ENCODE results near the gene C2orf42. TPM values are rescaled to one million over a fixed set of nuclear protein-coding genes. Genes with fewer than 3 reads are reported as not detected.
A peak's percentile ranks its signal among the peaks of the same experiment; 100 is the strongest.
"Not testable (repeated sequence)": the region's sequence is repeated elsewhere in the genome, so short reads cannot be mapped to it uniquely, and the experiment has no call there.

The C2orf42 gene
- total RNA-seq, 1 experiment from 2014 or later = 17.4 TPM

GRCh38 chr2:70160545-70160944 lies 30.3 kb downstream of the C2orf42 start:
- Histone ChIP-seq H3K27me3 (ENCODE audit: insufficient read depth, low read length) (no peaks in the 10 kb centered on the region), H3K9me3 (ENCODE audit: control insufficient read depth in 1 of 2, insufficient read depth in 1 of 2, low read depth in 1 of 2, low read length in 2 of 2) (no peaks in the 10 kb centered on the region), H3K4me1 (ENCODE audit: control insufficient read depth in 1 of 2, insufficient read depth in 2 of 2, low read length in 2 of 2) (0 out of 4 replicates have a peak, but pooled peaks cover 0 to 2% of the 10 kb centered on the region in 2 experiments), H3K4me3 (replicated peaks in 1 of 2; ENCODE audit: low read depth in 1 of 2, low read length in 2 of 2) (no peak overlapping the region), H2AFZ (ENCODE audit: low read depth, low read length, poor library complexity, severe bottlenecking) (no peak overlapping the region), H3K79me2 (ENCODE audit: insufficient read depth, low read length) (no peaks in the 10 kb centered on the region), H3K36me3 (ENCODE audit: control insufficient read depth in 1 of 2, insufficient read depth in 2 of 2, low read length in 2 of 2) (peaks cover 3 to 12% of the 10 kb centered on the region in 2 experiments; a peak in 2 of 4 replicates), H3K9me2 (ENCODE audit: insufficient read depth) (no peaks in the 10 kb centered on the region), H3K4me2 (ENCODE audit: low read length) (no peak overlapping the region), H3K27ac (ENCODE audit: low read depth, low read length) (no peak overlapping the region), H3K9ac (ENCODE audit: low read length) (no peak overlapping the region), H4K20me1 (ENCODE audit: insufficient read depth) (no peaks in the 10 kb centered on the region)
- POLR2A ChIA-PET = interaction anchor here (1.3 kb wide), 1 partner anchor 30 kb away, joined by 3 read pairs; the partner anchor contains the start of gene C2orf42
- DNase-seq (ENCODE audit: low read depth, low spot score) (no peak), ATAC-seq (no peak)
- RAD21 ChIA-PET (ENCODE audit: low non-redundant PET in 1 of 2, low total read pairs in 2 of 2, uncharacterized antibody in 2 of 2, unreplicated experiment in 2 of 2) = no interaction called here
- TF ChIP-seq CTCF (IDR thresholded peaks at IDR 0.05 in 2 of 3, conservative IDR thresholded peaks at IDR 0.05 in 1 of 3; ENCODE audit: borderline replicate concordance in 1 of 3, insufficient read depth in 1 of 3, low read depth in 2 of 3, low read length in 2 of 3) = no peak
- no peak for TF ChIP-seq POLR2AphosphoS5 (IDR thresholded peaks at IDR 0.05; ENCODE audit: low read depth, low read length)
- no peak for TF ChIP-seq MAX (IDR thresholded peaks at IDR 0.05)
- TSS peak; percentile 38 for BruUV-seq (replicated peaks)
- intact Hi-C loops (cut with micrococcal nuclease) = no loop called here
- CTCF ChIA-PET = no interaction called here

- H3K79me2 ChIP-seq (ENCODE audit: insufficient read depth, low read length); H3K4me2 ChIP-seq (ENCODE audit: low read length); H3K9me3 ChIP-seq (ENCODE audit: control insufficient read depth in 1 of 2, insufficient read depth in 1 of 2, low read depth in 1 of 2, low read length in 2 of 2); CTCF ChIA-PET; H3K4me1 ChIP-seq (ENCODE audit: control insufficient read depth in 1 of 2, insufficient read depth in 2 of 2, low read length in 2 of 2); H3K27ac ChIP-seq (ENCODE audit: low read depth, low read length); H3K4me3 ChIP-seq (replicated peaks in 1 of 2; ENCODE audit: low read depth in 1 of 2, low read length in 2 of 2); H3K36me3 ChIP-seq (ENCODE audit: control insufficient read depth in 1 of 2, insufficient read depth in 2 of 2, low read length in 2 of 2); H4K20me1 ChIP-seq (ENCODE audit: insufficient read depth); H3K9ac ChIP-seq (ENCODE audit: low read length); DNase-seq (ENCODE audit: low read depth, low spot score); intact Hi-C loops (cut with micrococcal nuclease); H3K27me3 ChIP-seq (ENCODE audit: insufficient read depth, low read length); ATAC-seq; H2AFZ ChIP-seq (ENCODE audit: low read depth, low read length, poor library complexity, severe bottlenecking); BruUV-seq (replicated peaks); H3K9me2 ChIP-seq (ENCODE audit: insufficient read depth): not testable (repeated sequence)
- RAD21 ChIA-PET (ENCODE audit: low non-redundant PET in 1 of 2, low total read pairs in 2 of 2, uncharacterized antibody in 2 of 2, unreplicated experiment in 2 of 2) = interaction anchor here in 1 of 2 experiments (0.7 kb wide), 1 partner anchor 235 kb away, joined by 5 read pairs; no protein-coding TSS in a partner anchor
- POLR2A ChIA-PET = interaction anchor here (1.4 kb wide), 1 partner anchor 64 kb away, joined by 3 read pairs; no protein-coding TSS in a partner anchor
These were observed 41.6 kb downstream of the C2orf42 start for GRCh38 chr2:70149130-70149686.

- RAD21 ChIA-PET (ENCODE audit: low non-redundant PET in 1 of 2, low total read pairs in 2 of 2, uncharacterized antibody in 2 of 2, unreplicated experiment in 2 of 2) = interaction anchor here in 1 of 2 experiments (0.7 kb wide), 1 partner anchor 234 kb away, joined by 5 read pairs; no protein-coding TSS in a partner anchor
- H3K9ac ChIP-seq (ENCODE audit: low read length); H3K79me2 ChIP-seq (ENCODE audit: insufficient read depth, low read length); DNase-seq (ENCODE audit: low read depth, low spot score); H3K27ac ChIP-seq (ENCODE audit: low read depth, low read length); H3K4me3 ChIP-seq (replicated peaks in 1 of 2; ENCODE audit: low read depth in 1 of 2, low read length in 2 of 2); H3K36me3 ChIP-seq (ENCODE audit: control insufficient read depth in 1 of 2, insufficient read depth in 2 of 2, low read length in 2 of 2); H4K20me1 ChIP-seq (ENCODE audit: insufficient read depth); intact Hi-C loops (cut with micrococcal nuclease); ATAC-seq; BruUV-seq (replicated peaks); H3K9me2 ChIP-seq (ENCODE audit: insufficient read depth); H2AFZ ChIP-seq (ENCODE audit: low read depth, low read length, poor library complexity, severe bottlenecking); CTCF ChIA-PET; H3K4me1 ChIP-seq (ENCODE audit: control insufficient read depth in 1 of 2, insufficient read depth in 2 of 2, low read length in 2 of 2); H3K9me3 ChIP-seq (ENCODE audit: control insufficient read depth in 1 of 2, insufficient read depth in 1 of 2, low read depth in 1 of 2, low read length in 2 of 2); H3K27me3 ChIP-seq (ENCODE audit: insufficient read depth, low read length); H3K4me2 ChIP-seq (ENCODE audit: low read length): not testable (repeated sequence)
- POLR2A ChIA-PET = interaction anchor here (1.4 kb wide), 1 partner anchor 63 kb away, joined by 3 read pairs; no protein-coding TSS in a partner anchor
These were observed 42.5 kb downstream of the C2orf42 start for GRCh38 chr2:70148211-70148760.
